K562 (cell line): ENCODE data around the gene OR13J1. TPM values are rescaled to one million over a fixed set of nuclear protein-coding genes. Genes with fewer than 3 reads are reported as not detected.
A peak's percentile ranks its signal among the peaks of the same experiment; 100 is the strongest.

Experiments
- CUX1 ChIP-seq: fragments of 200-800 bp; sonication (Bioruptor generic); IDR thresholded peaks from 2 replicates; pipeline ENCODE4 v1.6.1; 2016; ENCODE audit warnings: missing genetic modification characterization, missing compliant biosample characterization
- CXXC5 ChIP-seq: fragments of 250-450 bp; sonication (Bioruptor Pico); IDR thresholded peaks from 2 replicates; pipeline ENCODE4 v1.8.0; 2022; ENCODE audit warnings: inconsistent platforms, mild to moderate bottlenecking, moderate library complexity
- ESRRA ChIP-seq: fragments of 450-650 bp; IDR thresholded peaks from 2 replicates; pipeline ENCODE4 v1.6.1; 2014; ENCODE audit warnings: low read depth, mild to moderate bottlenecking, moderate library complexity, borderline replicate concordance
- GABPA ChIP-seq: fragments of 200-800 bp; sonication (Bioruptor generic); conservative IDR thresholded peaks from 2 replicates; pipeline ENCODE4 v1.6.1; 2016; ENCODE audit warnings: low read depth, missing genetic modification characterization, missing compliant biosample characterization
- MTA3 ChIP-seq: fragments of 450-650 bp; formaldehyde crosslinking; IDR thresholded peaks from 2 replicates; pipeline ENCODE4 v1.6.1; 2017; ENCODE audit warnings: mild to moderate bottlenecking, borderline replicate concordance
- NELFE ChIP-seq: IDR thresholded peaks from 2 replicates; pipeline ENCODE4 v1.6.1; 2011; ENCODE audit warnings: mild to moderate bottlenecking; ENCODE audit not compliant: insufficient read depth, insufficient read length
- NR2C2 ChIP-seq, 2 experiments: fragments of 200-800 bp in 1 of 2; sonication (Bioruptor generic) in 1 of 2; sonication (generic) in 1 of 2; formaldehyde crosslinking in 1 of 2; IDR thresholded peaks; 2 replicates each; pipeline versions ENCODE4 v1.6.1 to v1.8.0; 2016 to 2022; ENCODE audit warnings: mild to moderate bottlenecking in 1 of 2, missing compliant biosample characterization in 1 of 2, missing genetic modification characterization in 1 of 2, missing genetic modification reagents in 1 of 2
- PPARD ChIP-seq: fragments of 250-450 bp; sonication (Bioruptor Pico); IDR thresholded peaks from 2 replicates; pipeline ENCODE4 v1.8.0; 2022; ENCODE audit warnings: inconsistent platforms, mild to moderate bottlenecking, moderate library complexity
- RCOR1 ChIP-seq, 2 experiments: IDR thresholded peaks; 2 replicates each; pipeline ENCODE4 v1.6.1; 2012; ENCODE audit warnings: low read depth in 2 of 2, low read length in 2 of 2, borderline replicate concordance in 1 of 2, improper control_type of control experiment in 1 of 2
- TFE3 ChIP-seq: fragments of 450-650 bp; formaldehyde crosslinking; IDR thresholded peaks from 2 replicates; pipeline ENCODE4 v1.4.0; 2020; ENCODE audit warnings: mild to moderate bottlenecking, mixed read lengths
- ZBTB1 ChIP-seq: sonication (generic); formaldehyde crosslinking; IDR thresholded peaks from 2 replicates; pipeline ENCODE4 v1.8.1; 2023; ENCODE audit warnings: missing genetic modification reagents, low read depth, mild to moderate bottlenecking, borderline replicate concordance
- ZNF175 ChIP-seq: fragments of 200-800 bp; sonication (Bioruptor generic); IDR thresholded peaks from 2 replicates; pipeline ENCODE4 v1.6.1; 2016; ENCODE audit warnings: low read depth, mild to moderate bottlenecking, missing genetic modification characterization, missing compliant biosample characterization
- polyA plus RNA-seq, 8 experiments: library from polyadenylated mRNA; depleted of rRNA in 4 of 8; stranded (reverse) in 5 of 8; unstranded in 3 of 8; fragments of >200 nt; fragmentation: Nextera tagmentation in 2 of 8; fragmentation: Illumina TruSeq in 1 of 8; extraction: Ambion mirVana in 2 of 8; extraction: Trizol in 1 of 8; gene quantifications; 2 replicates each; pipeline versions ENCODE4 v1.2.1 to v1.2.3, GENCODE V29; 2011 to 2014; ENCODE audit warnings: inconsistent platforms in 1 of 8, missing spikeins in 1 of 8
- total RNA-seq, 7 experiments: library from RNA; depleted of rRNA in 6 of 7; stranded (reverse); fragments of >200 nt in 6 of 7; fragmentation: Illumina TruSeq in 2 of 7; extraction: Trizol in 2 of 7; gene quantifications; 2 replicates each; pipeline versions ENCODE4 v1.2.1 to v1.2.3, GENCODE V29; 2011 to 2021; ENCODE audit warnings: low replicate concordance in 1 of 7
- TF ChIP-seq, protein P1 (sequence below): sonication (generic); formaldehyde crosslinking; IDR thresholded peaks from 2 replicates; pipeline ENCODE4 v1.5.0; 2020; ENCODE audit warnings: missing genetic modification reagents

OR13J1 gene
- total and polyA plus RNA-seq, 9 of the 15 experiments (the other 6 are each of a cell fraction or from before 2014, with no cell fraction given), result not detected

- TF ChIP-seq ZBTB1 (CRISPR knock-in tag) (no peak), CUX1 (CRISPR knock-in tag) (no peak), CXXC5 (CRISPR knock-in tag) (0 out of 2 replicates have a peak, but pooled peaks have one; percentile 16), ESRRA (peak; percentile 21; the same call in 1 of the 2 replicates), PPARD (CRISPR knock-in tag) (no peak), MTA3 (no peak), NELFE (no peak), RCOR1 (IDR thresholded peaks at IDR 0.05; ENCODE audit: borderline replicate concordance in 1 of 2, low read depth in 2 of 2, low read length in 2 of 2) (0 out of 4 replicates have a peak, but pooled peaks of 1 of the 2 experiments have one; percentile 27), ZNF175 (0 out of 2 replicates have a peak, but pooled peaks have one; percentile 39), NR2C2 (CRISPR knock-in tag; IDR thresholded peaks at IDR 0.05) (peak; percentile 77), NR2C2 (tag; IDR thresholded peaks at IDR 0.05) (peak; percentile 90), GABPA (peak; percentile 66), TFE3 (CRISPR knock-in tag) (peak; percentile 68)
- TF ChIP-seq, protein P1, sequence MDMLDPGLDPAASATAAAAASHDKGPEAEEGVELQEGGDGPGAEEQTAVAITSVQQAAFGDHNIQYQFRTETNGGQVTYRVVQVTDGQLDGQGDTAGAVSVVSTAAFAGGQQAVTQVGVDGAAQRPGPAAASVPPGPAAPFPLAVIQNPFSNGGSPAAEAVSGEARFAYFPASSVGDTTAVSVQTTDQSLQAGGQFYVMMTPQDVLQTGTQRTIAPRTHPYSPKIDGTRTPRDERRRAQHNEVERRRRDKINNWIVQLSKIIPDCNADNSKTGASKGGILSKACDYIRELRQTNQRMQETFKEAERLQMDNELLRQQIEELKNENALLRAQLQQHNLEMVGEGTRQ, result peak; percentile 55; the same call in 1 of the 2 replicates
Observed at GRCh38 chr9:35834260-35835215, 35.7 kb downstream of the OR13J1 start (continued).
